CD14-positive monocyte (primary cell): ENCODE data around the gene SERTM1. TPM values are rescaled to one million over a fixed set of nuclear protein-coding genes. Genes with fewer than 3 reads are reported as not detected.

Experiments used
- DNase-seq, 3 donors: peaks; one replicate each; pipeline ENCODE4 v3.0.0-alpha.2; 2011 to 2022
- H2AFZ ChIP-seq: 2 replicates; pipeline ENCODE4 v1.6.0; 2012; ENCODE audit warnings: mild to moderate bottlenecking, low read depth, low read length, inconsistent platforms; ENCODE audit not compliant: insufficient read depth, poor library complexity, severe bottlenecking
- H3K27ac ChIP-seq, 2 donors: 1 replicate in 1 of 2; 2 replicates in 1 of 2; pipeline ENCODE4 v1.5.1; 2012 to 2013; ENCODE audit warnings: low read length in 2 of 2, control low read depth in 1 of 2, inconsistent platforms in 1 of 2, low read depth in 1 of 2, mild to moderate bottlenecking in 1 of 2
- H3K27me3 ChIP-seq, 2 donors: one replicate each; pipeline versions ENCODE4 v1.6.0 to v1.6.1; 2011 to 2013; ENCODE audit warnings: low read length in 2 of 2; ENCODE audit not compliant: control insufficient read depth in 2 of 2, insufficient read depth in 2 of 2
- H3K36me3 ChIP-seq, 2 donors: replicated peaks in 1 of 2; 1 replicate in 1 of 2; 2 replicates in 1 of 2; pipeline versions ENCODE4 v1.5.1 to v1.6.1; 2012 to 2013; ENCODE audit warnings: low read length in 2 of 2, control low read depth in 1 of 2, inconsistent platforms in 1 of 2, mild to moderate bottlenecking in 1 of 2; ENCODE audit not compliant: insufficient read depth in 2 of 2, control insufficient read depth in 1 of 2
- H3K4me1 ChIP-seq, 2 donors: 1 replicate in 1 of 2; 2 replicates in 1 of 2; pipeline versions ENCODE4 v1.5.1 to v1.6.1; 2012 to 2013; ENCODE audit warnings: low read length in 2 of 2, control low read depth in 1 of 2, inconsistent platforms in 1 of 2, mild to moderate bottlenecking in 1 of 2, moderate library complexity in 1 of 2; ENCODE audit not compliant: insufficient read depth in 2 of 2, control insufficient read depth in 1 of 2
- H3K4me2 ChIP-seq: replicated peaks from 2 replicates; pipeline ENCODE3; 2012; ENCODE audit warnings: low read length, moderate library complexity, mild to moderate bottlenecking; ENCODE audit not compliant: poor library complexity, severe bottlenecking; ENCODE audit errors: extremely low read depth
- H3K4me3 ChIP-seq, 3 experiments: fragments of 200-600 bp in 1 of 3; sonication (generic) in 1 of 3; replicated peaks in 1 of 3; 1 replicate in 2 of 3; 2 replicates in 1 of 3; pipeline ENCODE4 v1.5.1; 2011 to 2013; ENCODE audit warnings: low read length in 3 of 3, mild to moderate bottlenecking in 3 of 3, control low read depth in 2 of 3, low read depth in 2 of 3, inconsistent platforms in 1 of 3, moderate library complexity in 1 of 3
- H3K79me2 ChIP-seq: 2 replicates; pipeline ENCODE4 v1.6.0; 2012; ENCODE audit warnings: mild to moderate bottlenecking, control low read depth, inconsistent platforms, low read length, moderate library complexity; ENCODE audit not compliant: insufficient read depth
- H3K9ac ChIP-seq: 2 replicates; pipeline ENCODE4 v1.6.0; 2017; ENCODE audit warnings: low read length, mild to moderate bottlenecking; ENCODE audit not compliant: insufficient read depth, poor library complexity, severe bottlenecking
- H3K9me3 ChIP-seq, 2 donors: replicated peaks in 1 of 2; 1 replicate in 1 of 2; 2 replicates in 1 of 2; pipeline versions ENCODE4 v1.5.1 to v1.6.1; 2012 to 2013; ENCODE audit warnings: low read length in 2 of 2, control low read depth in 1 of 2; ENCODE audit not compliant: control insufficient read depth in 1 of 2, insufficient read depth in 1 of 2
- H4K20me1 ChIP-seq: 2 replicates; pipeline ENCODE4 v1.6.0; 2012; ENCODE audit warnings: mild to moderate bottlenecking, low read length, control low read depth, moderate library complexity; ENCODE audit not compliant: insufficient read depth
- H3K27ac Mint-ChIP-seq, 7 donors: one replicate each; pipeline ENCODE4 v1.8.0; 2020; ENCODE audit warnings: mild to moderate bottlenecking in 7 of 7, mixed read lengths in 7 of 7, moderate library complexity in 6 of 7, inconsistent platforms in 2 of 7
- H3K27me3 Mint-ChIP-seq, 3 donors: one replicate each; pipeline ENCODE4 v1.8.0; 2021 to 2022; ENCODE audit warnings: low read depth in 3 of 3, mild to moderate bottlenecking in 3 of 3, mixed read lengths in 3 of 3, moderate library complexity in 3 of 3, inconsistent platforms in 1 of 3
- H3K36me3 Mint-ChIP-seq, 2 donors: one replicate each; pipeline ENCODE4 v1.8.0; 2020; ENCODE audit warnings: mixed read lengths in 2 of 2, inconsistent platforms in 1 of 2, mild to moderate bottlenecking in 1 of 2
- H3K4me1 Mint-ChIP-seq: one replicate; pipeline ENCODE4 v1.8.0; 2020; ENCODE audit warnings: mild to moderate bottlenecking, mixed read lengths
- H3K4me3 Mint-ChIP-seq, 2 donors: one replicate each; pipeline ENCODE4 v1.8.0; 2020; ENCODE audit warnings: mild to moderate bottlenecking in 2 of 2, mixed read lengths in 2 of 2, moderate library complexity in 1 of 2
- H3K9me3 Mint-ChIP-seq, 7 donors: one replicate each; pipeline ENCODE4 v1.8.0; 2020 to 2022; ENCODE audit warnings: mixed read lengths in 7 of 7, mild to moderate bottlenecking in 6 of 7, moderate library complexity in 6 of 7, inconsistent platforms in 2 of 7
- WGBS: methylation state at CpG from one replicate; pipeline ENCODE4 v1.1.5; 2013; ENCODE audit warnings: missing lambda C conversion rate; ENCODE audit not compliant: insufficient coverage; 5-methylcytosine and 5-hydroxymethylcytosine counted together
- intact Hi-C, 2 donors: fragments of 100-400 bp; cut with micrococcal nuclease; formaldehyde crosslinking; loops; one replicate each; pipeline versions ENCODE4 v1.15.0 to v1.15.1; 2023
- polyA plus RNA-seq, 3 donors: library from polyadenylated mRNA; depleted of rRNA in 1 of 3; unstranded in 2 of 3; stranded (reverse) in 1 of 3; fragments of 300-500 nt in 2 of 3; fragments of >200 nt in 1 of 3; fragmentation: Illumina TruSeq in 2 of 3; gene quantifications; 1 replicate in 2 of 3; 2 replicates in 1 of 3; pipeline ENCODE4 v1.2.3, GENCODE V29; 2012 to 2021
- TF ChIP-seq, protein P1 (sequence below): fragments of 200-600 bp; IDR thresholded peaks from one replicate; pipeline ENCODE4 v1.8.0; 2022; ENCODE audit warnings: antibody characterized with exemption, mild to moderate bottlenecking

SERTM1 gene
- polyA plus RNA-seq, 3 donors, result not detected

DNA sequence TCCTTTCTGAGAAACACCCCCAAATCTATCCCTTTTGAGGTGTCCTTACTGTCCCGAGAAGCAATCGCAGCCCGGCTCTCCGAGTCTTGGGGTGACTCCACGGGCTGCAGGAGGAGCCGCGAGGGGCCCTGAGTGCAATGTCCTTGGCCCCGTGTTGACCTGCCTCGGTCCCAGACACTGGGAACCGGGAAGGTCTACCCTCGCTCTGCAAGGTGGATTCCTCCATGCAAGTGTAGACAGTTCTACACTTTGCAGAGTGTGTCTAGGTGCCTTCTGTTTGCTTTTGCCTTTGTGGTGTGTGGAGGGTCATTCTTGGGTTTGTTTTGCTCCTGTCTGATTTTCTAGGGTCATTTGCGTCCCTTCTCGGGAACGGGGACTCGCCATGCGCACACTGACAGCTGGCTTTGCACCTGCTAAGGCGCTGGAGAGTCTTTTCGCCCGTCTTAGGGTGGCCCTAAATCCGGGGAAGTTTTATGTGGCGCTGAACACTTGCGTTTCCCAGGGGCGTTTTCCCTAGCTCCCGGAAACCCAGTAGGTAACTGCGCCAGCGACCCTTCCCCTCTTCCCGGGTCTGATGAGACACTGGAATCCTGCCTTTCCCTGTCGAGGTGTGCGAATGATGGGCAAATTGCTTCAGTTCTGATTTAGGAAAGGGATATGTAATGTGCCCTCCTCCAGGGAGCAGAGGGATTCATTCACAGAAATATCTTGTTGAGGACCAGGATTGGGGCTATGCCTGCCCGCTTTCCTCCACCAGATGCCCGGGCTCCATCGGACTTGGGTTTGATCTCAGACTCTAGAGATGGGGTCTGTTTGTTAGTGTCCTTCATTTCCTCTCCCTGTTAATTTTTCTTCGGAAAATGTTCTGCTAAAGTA is 755 bp downstream of the SERTM1 start:
- no peak for DNase-seq
- Histone ChIP-seq H3K4me2 (peak overlapping the region; percentile 29), H2AFZ (no peak overlapping the region), H3K9me3 (peaks cover 0 to 18% of the 10 kb centered on the region in 2 donors), H3K4me3 (no peak overlapping the region), H3K36me3 (no peaks in the 10 kb centered on the region), H4K20me1 (no peaks in the 10 kb centered on the region), H3K27ac (no peak overlapping the region), H3K79me2 (no peaks in the 10 kb centered on the region), H3K4me1 (peaks cover 0 to 10% of the 10 kb centered on the region in 2 donors), H3K27me3 (peaks cover 36 to 38% of the 10 kb centered on the region in 2 donors), H3K9ac (no peak overlapping the region)
- H3K4me3 Mint-ChIP-seq, result peak overlapping the region; percentile 40 to 62
- WGBS, result 4% methylated on average over 21 of the region's 33 CpGs
- H3K4me1 Mint-ChIP-seq, result peaks cover 8% of the 10 kb centered on the region
- no peak overlapping the region for H3K27ac Mint-ChIP-seq
- peaks cover 0 to 8% (median 2%) of the 10 kb centered on the region in 7 donors for H3K9me3 Mint-ChIP-seq
- TF ChIP-seq, protein P1, sequence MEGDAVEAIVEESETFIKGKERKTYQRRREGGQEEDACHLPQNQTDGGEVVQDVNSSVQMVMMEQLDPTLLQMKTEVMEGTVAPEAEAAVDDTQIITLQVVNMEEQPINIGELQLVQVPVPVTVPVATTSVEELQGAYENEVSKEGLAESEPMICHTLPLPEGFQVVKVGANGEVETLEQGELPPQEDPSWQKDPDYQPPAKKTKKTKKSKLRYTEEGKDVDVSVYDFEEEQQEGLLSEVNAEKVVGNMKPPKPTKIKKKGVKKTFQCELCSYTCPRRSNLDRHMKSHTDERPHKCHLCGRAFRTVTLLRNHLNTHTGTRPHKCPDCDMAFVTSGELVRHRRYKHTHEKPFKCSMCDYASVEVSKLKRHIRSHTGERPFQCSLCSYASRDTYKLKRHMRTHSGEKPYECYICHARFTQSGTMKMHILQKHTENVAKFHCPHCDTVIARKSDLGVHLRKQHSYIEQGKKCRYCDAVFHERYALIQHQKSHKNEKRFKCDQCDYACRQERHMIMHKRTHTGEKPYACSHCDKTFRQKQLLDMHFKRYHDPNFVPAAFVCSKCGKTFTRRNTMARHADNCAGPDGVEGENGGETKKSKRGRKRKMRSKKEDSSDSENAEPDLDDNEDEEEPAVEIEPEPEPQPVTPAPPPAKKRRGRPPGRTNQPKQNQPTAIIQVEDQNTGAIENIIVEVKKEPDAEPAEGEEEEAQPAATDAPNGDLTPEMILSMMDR, result no peak
- peaks cover 0 to 2% of the 10 kb centered on the region in 2 donors for H3K36me3 Mint-ChIP-seq
- intact Hi-C loops, result no loop called here
- H3K27me3 Mint-ChIP-seq, result peaks cover 38 to 47% (median 40%) of the 10 kb centered on the region in 3 donors

DNA sequence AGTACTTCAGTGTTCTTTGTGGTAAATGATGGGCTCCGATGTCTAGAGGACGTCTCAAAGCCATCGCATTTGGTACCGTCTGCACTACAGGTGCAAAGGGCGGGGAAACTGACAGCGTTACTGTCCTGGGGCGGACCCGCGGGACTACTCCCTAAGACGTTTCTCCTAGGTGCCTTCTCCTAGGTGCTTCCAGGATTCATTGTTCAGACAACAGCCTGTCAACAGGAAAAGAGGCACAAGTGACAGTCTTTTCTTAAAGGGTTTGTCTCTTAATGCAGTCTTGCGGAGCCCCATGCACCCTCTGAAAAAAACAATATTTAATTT is 1.4 kb downstream of the SERTM1 start:
- Mint-ChIP-seq H3K36me3 (no peaks in the 10 kb centered on the region), H3K27me3 (peaks cover 35 to 47% (median 40%) of the 10 kb centered on the region in 3 donors), H3K9me3 (peaks cover 0 to 4% (median 2%) of the 10 kb centered on the region in 7 donors), H3K27ac (no peak overlapping the region), H3K4me3 (peak overlapping the region in 1 of 2 donors; percentile 62), H3K4me1 (peaks cover 8% of the 10 kb centered on the region)
- H3K4me1 ChIP-seq, result peaks cover 0 to 10% of the 10 kb centered on the region in 2 donors
- no peak overlapping the region for H3K4me2 ChIP-seq
- intact Hi-C loops, result no loop called here
- H3K27me3 ChIP-seq, result peaks cover 36 to 38% of the 10 kb centered on the region in 2 donors
- no peak overlapping the region for H3K4me3 ChIP-seq
- H2AFZ ChIP-seq, result no peak overlapping the region
- no peak overlapping the region for H3K27ac ChIP-seq
- H3K9me3 ChIP-seq, result peaks cover 0 to 18% of the 10 kb centered on the region in 2 donors
- no peak overlapping the region for H3K9ac ChIP-seq
- no peaks in the 10 kb centered on the region for H4K20me1 ChIP-seq
- H3K36me3 ChIP-seq, result no peaks in the 10 kb centered on the region
- TF ChIP-seq, protein P1, result no peak
- 26% methylated on average over 10 of the region's 11 CpGs for WGBS
- H3K79me2 ChIP-seq, result no peaks in the 10 kb centered on the region
- DNase-seq, result no peak
